Measurements from ENCODE around the gene SRSF3. TPM values are rescaled to one million over a fixed set of nuclear protein-coding genes. Genes with fewer than 3 reads are reported as not detected.

The SRSF3 gene
- total and polyA plus RNA-seq, 9 of the 15 experiments (the other 6 are each of a cell fraction or from before 2014, with no cell fraction given) = 337 to 1,200 (median 518) TPM

DNA sequence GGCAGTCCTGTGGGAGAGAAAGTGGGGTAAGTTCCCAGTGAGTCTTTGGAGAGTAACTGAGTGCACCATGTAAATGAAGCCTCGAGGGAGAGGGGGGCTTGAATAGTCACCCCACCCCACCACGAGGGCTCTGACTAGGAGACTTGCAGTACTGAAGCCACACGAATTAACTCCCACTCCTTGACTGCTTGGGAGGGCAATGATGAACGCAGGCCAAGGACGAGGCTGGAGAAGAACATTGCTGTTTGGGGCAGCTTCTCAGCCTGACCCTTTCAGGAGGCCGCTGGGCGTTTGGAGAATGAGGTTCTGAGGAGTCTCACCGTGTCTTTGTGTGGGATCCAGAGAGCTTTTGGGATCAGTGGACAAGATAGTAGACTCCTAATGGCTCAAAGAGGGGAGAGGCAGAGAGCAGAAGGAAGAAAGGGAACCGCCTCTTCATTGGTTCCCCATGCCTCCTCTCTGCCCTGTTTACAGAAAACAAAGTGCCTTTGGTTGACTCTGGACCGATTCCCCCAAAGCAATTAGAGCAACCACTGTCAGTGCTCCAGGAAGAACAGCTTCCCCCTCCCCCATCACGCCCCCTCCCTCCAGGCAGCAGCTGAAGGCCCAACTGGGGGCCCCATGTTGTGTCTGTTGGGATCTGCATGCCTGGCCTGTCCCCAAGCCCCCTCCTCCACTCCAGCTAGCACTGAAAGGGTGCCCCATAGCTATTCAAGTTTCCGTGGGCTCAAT lies 42.7 kb downstream of the SRSF3 start (continued):
- TF ChIP-seq, protein P1, sequence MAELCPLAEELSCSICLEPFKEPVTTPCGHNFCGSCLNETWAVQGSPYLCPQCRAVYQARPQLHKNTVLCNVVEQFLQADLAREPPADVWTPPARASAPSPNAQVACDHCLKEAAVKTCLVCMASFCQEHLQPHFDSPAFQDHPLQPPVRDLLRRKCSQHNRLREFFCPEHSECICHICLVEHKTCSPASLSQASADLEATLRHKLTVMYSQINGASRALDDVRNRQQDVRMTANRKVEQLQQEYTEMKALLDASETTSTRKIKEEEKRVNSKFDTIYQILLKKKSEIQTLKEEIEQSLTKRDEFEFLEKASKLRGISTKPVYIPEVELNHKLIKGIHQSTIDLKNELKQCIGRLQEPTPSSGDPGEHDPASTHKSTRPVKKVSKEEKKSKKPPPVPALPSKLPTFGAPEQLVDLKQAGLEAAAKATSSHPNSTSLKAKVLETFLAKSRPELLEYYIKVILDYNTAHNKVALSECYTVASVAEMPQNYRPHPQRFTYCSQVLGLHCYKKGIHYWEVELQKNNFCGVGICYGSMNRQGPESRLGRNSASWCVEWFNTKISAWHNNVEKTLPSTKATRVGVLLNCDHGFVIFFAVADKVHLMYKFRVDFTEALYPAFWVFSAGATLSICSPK (IDR thresholded peaks at IDR 0.05; ENCODE audit: borderline replicate concordance) = no peak

- BruUV-seq (replicated peaks) = no TSS peak
- no peaks in the 10 kb centered on the region for H3K36me3 ChIP-seq (ENCODE audit: control insufficient read depth, insufficient read depth, low read length)
- H3K4me3 ChIP-seq = no peak overlapping the region
- no peak for FAIRE-seq
- DNase-seq (ENCODE audit: extremely low read depth in 1 of 4, low spot score in 3 of 4) = no peak
- peaks cover 18 to 26% of the 10 kb centered on the region in 2 experiments; a peak in 4 of 5 replicates for H3K27me3 ChIP-seq (ENCODE audit: control insufficient read depth in 2 of 2, insufficient read depth in 2 of 2, low read length in 2 of 2)
- 39% methylated on average over 3 of the region's 3 CpGs for WGBS (ENCODE audit: insufficient coverage, low coverage, missing lambda C conversion rate)
- in situ Hi-C loops (cut with MboI) = no loop called here
- intact Hi-C loops (cut with micrococcal nuclease) = no loop called here
- H3K4me2 ChIP-seq (ENCODE audit: insufficient read depth, low read length) = no peak overlapping the region
- ChIA-PET CTCF (ENCODE audit: low intra/inter-chr PET ratio) (no interaction called here), POLR2A (interaction anchor here (1.0 kb wide), 1 partner anchor 9 kb away, joined by 3 read pairs; no protein-coding TSS in a partner anchor)
- H3K27ac ChIP-seq (ENCODE audit: extremely low read depth, low read depth, low read length) = no peak overlapping the region
- no peak overlapping the region for H2AFZ ChIP-seq (ENCODE audit: low read depth, low read length)
- no peaks in the 10 kb centered on the region for H3K79me2 ChIP-seq (ENCODE audit: control insufficient read depth, insufficient read depth, low read length)
- no peaks in the 10 kb centered on the region for H3K9me3 ChIP-seq (replicated peaks; ENCODE audit: control insufficient read depth, insufficient read depth, low read depth, low read length)
- H4K20me1 ChIP-seq (replicated peaks; ENCODE audit: control insufficient read depth, insufficient read depth, low read length) = peaks cover 4% of the 10 kb centered on the region; the same call in 1 of the 2 replicates
- H3K4me1 ChIP-seq (replicated peaks in 1 of 2; ENCODE audit: control insufficient read depth in 2 of 2, insufficient read depth in 2 of 2, low read length in 2 of 2) = peaks cover 0 to 3% of the 10 kb centered on the region in 2 experiments; a peak in 3 of 5 replicates
- no peaks in the 10 kb centered on the region for H3K9me1 ChIP-seq (ENCODE audit: control insufficient read depth, insufficient read depth, low read length)
- no peak for ATAC-seq
- H3K9ac ChIP-seq (ENCODE audit: insufficient read depth in 1 of 2, low read depth in 2 of 2, low read length in 2 of 2) = no peak overlapping the region
- no peak for TF ChIP-seq DPF2 (IDR thresholded peaks at IDR 0.05)
- TF ChIP-seq GMEB1 (CRISPR knock-in tag; IDR thresholded peaks at IDR 0.05) = no peak
- TF ChIP-seq ZNF217 (CRISPR knock-in tag; IDR thresholded peaks at IDR 0.05) = no peak
- TF ChIP-seq CEBPG (CRISPR knock-in tag; IDR thresholded peaks at IDR 0.05) = no peak
- peak; percentile 14 to 37; a peak in 2 of 4 replicates for TF ChIP-seq CEBPG (tag; conservative IDR thresholded peaks at IDR 0.05 in 1 of 2, IDR thresholded peaks at IDR 0.05 in 1 of 2)
- TF ChIP-seq HNRNPH1 (optimal IDR thresholded peaks at IDR 0.05; ENCODE audit: low read depth, low read length) = no peak
- TF ChIP-seq NFIC (IDR thresholded peaks at IDR 0.05) = no peak
- TF ChIP-seq, protein P2, sequence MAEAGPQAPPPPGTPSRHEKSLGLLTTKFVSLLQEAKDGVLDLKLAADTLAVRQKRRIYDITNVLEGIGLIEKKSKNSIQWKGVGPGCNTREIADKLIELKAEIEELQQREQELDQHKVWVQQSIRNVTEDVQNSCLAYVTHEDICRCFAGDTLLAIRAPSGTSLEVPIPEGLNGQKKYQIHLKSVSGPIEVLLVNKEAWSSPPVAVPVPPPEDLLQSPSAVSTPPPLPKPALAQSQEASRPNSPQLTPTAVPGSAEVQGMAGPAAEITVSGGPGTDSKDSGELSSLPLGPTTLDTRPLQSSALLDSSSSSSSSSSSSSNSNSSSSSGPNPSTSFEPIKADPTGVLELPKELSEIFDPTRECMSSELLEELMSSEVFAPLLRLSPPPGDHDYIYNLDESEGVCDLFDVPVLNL (CRISPR knock-in tag; IDR thresholded peaks at IDR 0.05; ENCODE audit: low read depth) = no peak
- no peak for TF ChIP-seq SIN3A (IDR thresholded peaks at IDR 0.05; ENCODE audit: borderline replicate concordance in 2 of 2, control insufficient read depth in 1 of 2, low read depth in 2 of 2, low read length in 2 of 2)
- peak; percentile 68 for TF ChIP-seq CEBPB (tag; IDR thresholded peaks at IDR 0.05)
- no peak for TF ChIP-seq CREB5 (CRISPR knock-in tag; IDR thresholded peaks at IDR 0.05)
- TF ChIP-seq PYGO2 (tag; IDR thresholded peaks at IDR 0.05) = no peak
- no peak for TF ChIP-seq ZKSCAN1 (IDR thresholded peaks at IDR 0.05; ENCODE audit: low read depth, low read length)
Observed at GRCh38 chr6:36638579-36638978, 44.4 kb downstream of the SRSF3 start.
